ENCODE measurements around the gene SMURF2. TPM values are rescaled to one million over a fixed set of nuclear protein-coding genes. Genes with fewer than 3 reads are reported as not detected.

Gene SMURF2
- total RNA-seq, 1 donor from 2014 or later = 26.6 TPM

DNA sequence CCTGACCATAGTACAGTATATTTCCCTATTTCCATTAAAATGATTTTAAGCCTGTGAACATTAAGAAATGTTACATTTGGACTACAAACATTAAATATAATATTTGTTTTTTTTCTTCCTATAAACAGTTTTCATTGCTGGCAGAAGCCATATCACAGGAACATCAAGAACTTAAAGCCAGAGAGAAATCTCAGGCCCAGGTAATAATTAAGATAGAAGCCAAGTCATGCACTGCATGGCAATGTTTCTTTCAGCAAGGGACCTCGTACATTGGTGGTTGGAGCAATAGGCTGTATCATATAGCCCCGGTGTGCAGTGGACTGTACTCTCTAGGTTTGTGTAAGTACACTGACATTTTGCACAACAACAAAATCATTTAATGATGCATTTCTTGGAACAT is 125.2 kb downstream of the SMURF2 start:
- DNase-seq (ENCODE audit: extremely low spot score, unreplicated experiment) = no peak
- no peaks in the 10 kb centered on the region for H3K4me1 Mint-ChIP-seq (ENCODE audit: unreplicated experiment)
- H3K36me3 Mint-ChIP-seq = peaks cover 23% of the 10 kb centered on the region
- H3K27ac Mint-ChIP-seq = no peak overlapping the region
- H3K4me3 Mint-ChIP-seq = no peak overlapping the region
- TF ChIP-seq, protein P1, sequence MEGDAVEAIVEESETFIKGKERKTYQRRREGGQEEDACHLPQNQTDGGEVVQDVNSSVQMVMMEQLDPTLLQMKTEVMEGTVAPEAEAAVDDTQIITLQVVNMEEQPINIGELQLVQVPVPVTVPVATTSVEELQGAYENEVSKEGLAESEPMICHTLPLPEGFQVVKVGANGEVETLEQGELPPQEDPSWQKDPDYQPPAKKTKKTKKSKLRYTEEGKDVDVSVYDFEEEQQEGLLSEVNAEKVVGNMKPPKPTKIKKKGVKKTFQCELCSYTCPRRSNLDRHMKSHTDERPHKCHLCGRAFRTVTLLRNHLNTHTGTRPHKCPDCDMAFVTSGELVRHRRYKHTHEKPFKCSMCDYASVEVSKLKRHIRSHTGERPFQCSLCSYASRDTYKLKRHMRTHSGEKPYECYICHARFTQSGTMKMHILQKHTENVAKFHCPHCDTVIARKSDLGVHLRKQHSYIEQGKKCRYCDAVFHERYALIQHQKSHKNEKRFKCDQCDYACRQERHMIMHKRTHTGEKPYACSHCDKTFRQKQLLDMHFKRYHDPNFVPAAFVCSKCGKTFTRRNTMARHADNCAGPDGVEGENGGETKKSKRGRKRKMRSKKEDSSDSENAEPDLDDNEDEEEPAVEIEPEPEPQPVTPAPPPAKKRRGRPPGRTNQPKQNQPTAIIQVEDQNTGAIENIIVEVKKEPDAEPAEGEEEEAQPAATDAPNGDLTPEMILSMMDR (conservative IDR thresholded peaks at IDR 0.05) = no peak
- no peaks in the 10 kb centered on the region for H3K9me3 Mint-ChIP-seq
- no peaks in the 10 kb centered on the region for H3K27me3 Mint-ChIP-seq

DNA sequence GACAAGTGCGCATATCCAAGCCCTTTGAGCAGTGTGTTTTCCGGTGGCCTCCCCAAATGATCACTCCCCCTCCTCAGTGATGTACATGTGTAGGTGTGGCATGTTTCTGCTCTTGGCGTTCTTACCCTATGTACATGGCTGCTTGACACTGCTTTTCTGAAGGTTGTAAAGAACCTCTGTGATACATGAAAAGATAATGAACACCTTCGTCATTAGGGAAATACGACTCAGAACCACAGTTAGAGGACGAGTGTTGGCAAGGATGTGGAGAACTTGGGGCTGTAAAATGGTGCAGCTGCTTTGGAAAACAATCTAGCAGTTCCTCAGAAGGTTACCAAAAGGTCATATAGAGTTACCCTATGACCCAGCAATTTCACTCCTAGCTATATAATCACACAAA is 126.8 kb downstream of the SMURF2 start:
- Mint-ChIP-seq H3K27me3 (no peaks in the 10 kb centered on the region), H3K9me3 (no peaks in the 10 kb centered on the region), H3K4me3 (no peak overlapping the region), H3K27ac (no peak overlapping the region), H3K36me3 (peaks cover 26% of the 10 kb centered on the region), H3K4me1 (ENCODE audit: unreplicated experiment) (no peaks in the 10 kb centered on the region)
- DNase-seq (ENCODE audit: extremely low spot score, unreplicated experiment) = no peak
- TF ChIP-seq, protein P1 (conservative IDR thresholded peaks at IDR 0.05) = no peak

DNA sequence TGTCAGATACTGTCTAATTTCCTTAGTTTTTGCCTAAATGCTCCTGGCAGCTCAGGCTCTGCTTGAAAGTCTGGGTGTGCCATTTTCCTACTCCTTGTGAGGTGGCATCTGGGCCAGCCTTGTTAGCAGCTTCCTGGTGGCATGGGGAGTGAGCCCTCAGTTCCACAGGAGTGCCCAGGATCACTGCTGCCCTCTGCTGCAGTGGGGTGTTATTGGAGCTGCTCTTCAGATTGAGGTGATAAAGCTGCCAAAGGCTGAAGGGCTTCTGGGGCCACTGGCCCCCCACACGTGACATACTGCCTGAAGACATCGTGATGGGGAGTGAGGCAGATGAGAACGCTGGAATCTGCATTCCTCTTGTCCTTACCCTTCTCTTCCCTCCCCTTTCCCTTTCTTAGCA is 127.9 kb downstream of the SMURF2 start:
- Mint-ChIP-seq H3K4me3 (no peak overlapping the region), H3K27me3 (no peaks in the 10 kb centered on the region), H3K9me3 (no peaks in the 10 kb centered on the region), H3K36me3 (peaks cover 32% of the 10 kb centered on the region), H3K4me1 (ENCODE audit: unreplicated experiment) (no peaks in the 10 kb centered on the region), H3K27ac (no peak overlapping the region)
- no peak for DNase-seq (ENCODE audit: extremely low spot score, unreplicated experiment)
- TF ChIP-seq, protein P1 (conservative IDR thresholded peaks at IDR 0.05) = no peak

DNA sequence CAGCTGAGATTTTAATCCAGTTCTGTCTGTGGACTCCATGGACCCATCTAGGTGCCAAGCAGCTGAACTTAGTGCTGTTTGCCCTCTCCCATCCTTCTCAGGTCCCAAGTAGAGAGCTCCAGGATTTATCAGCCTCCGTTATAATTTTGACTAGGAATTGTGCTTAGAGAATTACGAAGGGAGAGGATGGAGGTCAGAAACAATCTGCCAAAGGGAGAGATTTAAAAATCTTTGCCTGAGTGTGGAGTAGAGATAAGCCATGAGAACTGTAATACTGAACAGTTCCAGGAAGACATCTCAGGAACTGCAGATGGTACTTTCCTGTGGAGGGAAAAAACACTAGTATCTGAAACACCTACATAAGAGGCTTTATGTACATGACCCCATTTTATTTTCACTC is 128.3 kb downstream of the SMURF2 start:
- Mint-ChIP-seq H3K4me1 (ENCODE audit: unreplicated experiment) (no peaks in the 10 kb centered on the region), H3K27ac (no peak overlapping the region), H3K9me3 (no peaks in the 10 kb centered on the region), H3K4me3 (no peak overlapping the region), H3K36me3 (peaks cover 31% of the 10 kb centered on the region), H3K27me3 (no peaks in the 10 kb centered on the region)
- TF ChIP-seq, protein P1 (conservative IDR thresholded peaks at IDR 0.05) = no peak
- no peak for DNase-seq (ENCODE audit: extremely low spot score, unreplicated experiment)

DNA sequence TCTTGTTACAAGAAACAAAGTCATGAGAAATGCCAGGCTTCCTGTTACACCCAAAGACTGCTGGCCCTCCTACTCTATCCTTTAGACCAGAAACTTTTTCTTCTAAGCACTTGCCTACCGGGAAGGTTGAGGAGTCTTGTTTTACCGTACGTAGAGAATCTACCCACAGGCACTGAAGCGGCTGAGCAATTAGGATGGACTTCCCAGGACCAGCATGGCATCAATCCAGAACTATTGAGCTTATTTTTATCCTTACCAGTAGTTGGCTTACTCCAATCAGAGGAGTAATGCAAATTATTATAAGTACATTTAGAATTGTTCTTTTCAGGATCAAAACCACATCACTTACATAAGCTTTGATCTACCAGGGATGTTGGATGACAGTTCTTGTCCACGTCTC is 129.7 kb downstream of the SMURF2 start:
- H3K9me3 Mint-ChIP-seq = no peaks in the 10 kb centered on the region
- H3K4me3 Mint-ChIP-seq = no peak overlapping the region
- H3K4me1 Mint-ChIP-seq (ENCODE audit: unreplicated experiment) = no peaks in the 10 kb centered on the region
- H3K27me3 Mint-ChIP-seq = no peaks in the 10 kb centered on the region
- no peak overlapping the region for H3K27ac Mint-ChIP-seq
- TF ChIP-seq, protein P1 (conservative IDR thresholded peaks at IDR 0.05) = no peak
- H3K36me3 Mint-ChIP-seq = peaks cover 23% of the 10 kb centered on the region
- no peak for DNase-seq (ENCODE audit: extremely low spot score, unreplicated experiment)

DNA sequence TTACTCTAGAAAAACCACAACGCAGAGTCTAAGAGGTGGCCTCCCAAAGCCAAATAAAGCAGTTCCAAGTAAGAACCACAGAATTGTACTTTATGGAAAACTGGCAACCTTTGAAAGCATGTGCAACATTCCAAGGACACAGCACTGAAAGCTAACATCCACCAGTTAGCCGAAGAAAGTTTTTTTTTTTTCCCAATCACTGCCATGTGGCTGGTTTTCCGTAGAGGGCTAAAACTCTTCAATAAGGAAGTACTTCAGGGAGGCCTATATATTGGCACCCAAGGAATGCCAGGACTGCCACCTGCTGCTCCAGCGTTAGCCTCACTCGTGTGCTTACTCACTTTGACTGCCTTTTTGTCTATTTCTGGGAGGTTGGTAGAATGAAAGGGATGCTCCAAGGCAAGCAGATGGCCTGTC is 130.1 kb downstream of the SMURF2 start:
- Mint-ChIP-seq H3K36me3 (peaks cover 19% of the 10 kb centered on the region), H3K9me3 (no peaks in the 10 kb centered on the region), H3K4me1 (ENCODE audit: unreplicated experiment) (no peaks in the 10 kb centered on the region), H3K27me3 (no peaks in the 10 kb centered on the region), H3K27ac (no peak overlapping the region), H3K4me3 (no peak overlapping the region)
- DNase-seq (ENCODE audit: extremely low spot score, unreplicated experiment) = no peak
- TF ChIP-seq, protein P1 (conservative IDR thresholded peaks at IDR 0.05) = no peak
